ENCODE measurements around the gene TNIK. TPM values are rescaled to one million over a fixed set of nuclear protein-coding genes. Genes with fewer than 3 reads are reported as not detected.

TNIK gene
- total RNA-seq, 3 donors from 2014 or later, result 12.9 to 15.4 (median 13.5) TPM

DNA sequence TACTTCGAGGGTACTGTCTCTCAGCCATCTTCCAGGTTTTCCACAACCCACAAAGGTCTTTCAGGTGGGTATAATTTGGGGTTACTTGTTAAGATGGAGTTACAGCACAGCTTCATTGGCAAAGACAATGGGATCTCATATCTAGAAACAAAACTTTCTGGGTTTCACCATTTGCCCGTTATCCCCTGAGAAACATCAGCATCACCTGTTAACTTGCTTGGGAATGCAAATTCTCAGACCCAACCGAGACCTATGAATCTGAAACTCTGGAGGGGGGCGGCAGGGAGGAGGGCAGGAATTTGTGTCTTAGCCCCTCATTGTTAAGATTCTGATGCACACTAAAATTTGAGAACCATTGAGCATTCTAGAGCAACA is 176.4 kb downstream of the TNIK start:
- DNase-seq (no peak), ATAC-seq (no peak)
- Mint-ChIP-seq H3K4me3 (no peak overlapping the region), H3K27me3 (ENCODE audit: low read depth) (no peaks in the 10 kb centered on the region), H3K36me3 (ENCODE audit: insufficient read depth) (peaks cover 1% of the 10 kb centered on the region), H3K9me3 (no peaks in the 10 kb centered on the region), H3K4me1 (ENCODE audit: low read depth) (peaks cover 59% of the 10 kb centered on the region)

DNA sequence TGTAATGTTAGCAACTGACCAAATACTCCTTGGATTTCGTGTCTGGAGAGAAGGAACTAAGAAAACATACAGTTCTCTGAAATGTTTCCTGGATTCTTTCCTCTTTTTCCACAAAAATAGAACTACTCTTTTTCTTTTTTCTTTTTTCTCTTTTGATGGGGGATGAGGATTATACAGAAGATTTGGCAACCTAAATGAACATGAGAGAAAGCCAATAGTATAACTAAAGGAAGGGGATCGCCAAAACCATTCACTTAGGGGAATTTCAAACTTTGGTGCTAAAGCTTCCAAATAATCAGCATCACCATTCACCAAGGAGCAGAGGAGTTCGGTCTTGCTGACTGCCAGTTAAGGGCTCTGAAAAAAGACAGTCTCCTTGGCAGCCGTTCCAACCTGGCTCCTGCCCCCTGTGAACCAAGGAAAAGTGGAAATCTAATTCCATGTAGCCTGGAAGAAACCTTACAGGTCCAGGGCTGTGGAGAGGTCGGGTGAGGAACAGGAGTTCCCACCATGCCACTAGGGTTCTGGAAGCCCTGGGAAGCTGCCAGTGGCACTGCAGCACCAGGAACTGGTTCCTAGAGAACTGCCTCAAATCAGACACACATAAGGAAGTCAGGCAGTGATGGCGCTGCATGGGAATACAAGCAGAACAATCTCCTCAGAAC is 176.9 kb downstream of the TNIK start:
- DNase-seq (no peak), ATAC-seq (no peak)
- Mint-ChIP-seq H3K36me3 (ENCODE audit: insufficient read depth) (peaks cover 1% of the 10 kb centered on the region), H3K4me3 (no peak overlapping the region), H3K27me3 (ENCODE audit: low read depth) (no peaks in the 10 kb centered on the region), H3K9me3 (no peaks in the 10 kb centered on the region), H3K4me1 (ENCODE audit: low read depth) (peaks cover 61% of the 10 kb centered on the region)

DNA sequence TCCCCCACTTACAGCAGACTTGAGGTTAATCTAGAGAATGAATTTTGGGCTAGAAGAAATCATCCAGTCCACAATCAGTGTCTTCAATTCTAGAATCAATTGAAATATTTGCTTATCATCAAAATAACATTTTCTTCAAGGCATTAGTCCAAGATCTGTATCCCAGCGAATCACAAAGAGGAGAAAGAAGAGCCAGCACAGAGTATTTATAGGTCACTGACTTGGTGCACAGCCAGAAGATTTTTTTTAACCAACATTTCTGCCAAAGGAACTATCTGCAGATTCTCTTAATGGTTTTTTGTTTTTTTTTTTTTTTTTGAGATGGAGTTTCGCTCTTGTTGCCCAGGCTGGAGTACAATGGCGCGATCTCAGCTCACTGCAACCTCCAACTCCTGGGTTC is 178.2 kb downstream of the TNIK start:
- peaks cover 66% of the 10 kb centered on the region for H3K4me1 Mint-ChIP-seq (ENCODE audit: low read depth)
- no peaks in the 10 kb centered on the region for H3K27me3 Mint-ChIP-seq (ENCODE audit: low read depth)
- DNase-seq, result no peak
- ATAC-seq, result no peak
- no peak overlapping the region for H3K4me3 Mint-ChIP-seq
- H3K9me3 Mint-ChIP-seq, result no peaks in the 10 kb centered on the region
- peaks cover 1% of the 10 kb centered on the region for H3K36me3 Mint-ChIP-seq (ENCODE audit: insufficient read depth)

- Mint-ChIP-seq H3K9me3 (no peaks in the 10 kb centered on the region), H3K27me3 (ENCODE audit: low read depth) (no peaks in the 10 kb centered on the region), H3K4me3 (no peak overlapping the region), H3K36me3 (ENCODE audit: insufficient read depth) (peaks cover 1% of the 10 kb centered on the region), H3K4me1 (ENCODE audit: low read depth) (peaks cover 61% of the 10 kb centered on the region)
- DNase-seq (no peak), ATAC-seq (no peak)
These were observed 178.8 kb downstream of the TNIK start for GRCh38 chr3:171281256-171281992.

DNA sequence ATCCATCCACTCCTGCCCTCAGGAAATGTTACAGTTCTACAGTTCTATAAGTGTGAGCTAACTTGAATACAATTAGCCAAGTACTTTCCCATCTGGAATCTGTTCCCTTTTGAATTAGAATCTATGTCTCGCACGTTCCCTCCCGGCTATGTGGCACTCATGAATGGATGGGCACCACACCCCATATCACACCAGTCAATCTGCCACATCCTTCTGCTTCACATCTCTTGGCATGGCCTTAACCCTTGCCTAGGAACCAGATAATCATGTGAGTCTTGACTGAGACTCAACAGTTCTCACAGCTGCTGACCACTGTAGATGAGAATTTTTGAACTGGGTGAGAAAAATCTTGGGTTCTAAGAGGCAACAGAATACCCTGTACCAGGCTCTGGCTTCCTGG is 180.2 kb downstream of the TNIK start:
- Mint-ChIP-seq H3K36me3 (ENCODE audit: insufficient read depth) (peaks cover 8% of the 10 kb centered on the region), H3K27me3 (ENCODE audit: low read depth) (no peaks in the 10 kb centered on the region), H3K9me3 (peaks cover 3% of the 10 kb centered on the region), H3K4me1 (ENCODE audit: low read depth) (peaks cover 55% of the 10 kb centered on the region), H3K4me3 (no peak overlapping the region)
- DNase-seq (no peak), ATAC-seq (no peak)

DNA sequence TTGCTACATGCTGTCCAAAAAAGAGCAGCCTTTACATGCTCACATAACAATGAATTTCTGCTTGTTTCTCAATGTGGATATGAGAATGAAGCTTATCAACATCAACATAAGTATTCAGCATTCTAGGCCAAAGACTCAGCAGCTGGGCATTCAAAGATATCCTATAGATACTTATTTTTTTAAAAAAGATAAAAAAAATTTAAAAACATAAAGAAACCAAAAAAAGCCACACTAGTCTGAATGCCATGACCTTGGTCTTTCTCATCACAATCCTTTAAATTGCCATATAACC is 182.0 kb downstream of the TNIK start:
- peaks cover 55% of the 10 kb centered on the region for H3K4me1 Mint-ChIP-seq (ENCODE audit: low read depth)
- DNase-seq (no peak), ATAC-seq (no peak)
- H3K9me3 Mint-ChIP-seq, result peaks cover 4% of the 10 kb centered on the region
- H3K27me3 Mint-ChIP-seq (ENCODE audit: low read depth), result no peaks in the 10 kb centered on the region
- peaks cover 9% of the 10 kb centered on the region for H3K36me3 Mint-ChIP-seq (ENCODE audit: insufficient read depth)
- no peak overlapping the region for H3K4me3 Mint-ChIP-seq

GRCh38 chr3:171277456-171278298 is 182.5 kb downstream of the TNIK start:
- H3K9me3 Mint-ChIP-seq, result peaks cover 4% of the 10 kb centered on the region
- H3K36me3 Mint-ChIP-seq (ENCODE audit: insufficient read depth), result peaks cover 9% of the 10 kb centered on the region
- no peaks in the 10 kb centered on the region for H3K27me3 Mint-ChIP-seq (ENCODE audit: low read depth)
- H3K4me1 Mint-ChIP-seq (ENCODE audit: low read depth), result peaks cover 57% of the 10 kb centered on the region
- no peak for DNase-seq
- H3K4me3 Mint-ChIP-seq, result no peak overlapping the region
- ATAC-seq, result no peak

- Mint-ChIP-seq H3K4me3 (no peak overlapping the region), H3K36me3 (ENCODE audit: insufficient read depth) (peaks cover 10% of the 10 kb centered on the region), H3K27me3 (ENCODE audit: low read depth) (no peaks in the 10 kb centered on the region), H3K9me3 (peaks cover 4% of the 10 kb centered on the region), H3K4me1 (ENCODE audit: low read depth) (peaks cover 58% of the 10 kb centered on the region)
- DNase-seq (no peak), ATAC-seq (no peak)
These were observed 183.3 kb downstream of the TNIK start for GRCh38 chr3:171276923-171277322.

DNA sequence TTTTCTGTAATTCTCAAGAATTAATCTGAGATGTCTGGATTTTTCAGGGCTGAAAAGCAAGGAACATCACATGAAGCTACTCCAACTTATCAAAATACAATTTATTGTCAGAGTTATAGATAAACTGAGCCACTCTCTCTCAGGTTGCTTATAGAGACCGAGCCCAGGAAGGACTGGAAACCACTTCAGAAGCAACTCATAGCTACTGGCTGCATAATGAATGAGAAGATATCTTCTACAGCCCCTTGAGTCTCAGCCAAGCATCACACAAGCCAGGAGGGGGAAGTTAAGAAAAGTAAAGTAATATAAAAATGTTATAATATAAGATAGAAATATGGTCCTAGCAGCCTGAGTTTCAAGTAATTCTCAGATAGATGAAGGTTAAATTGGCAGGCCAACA is 186.0 kb downstream of the TNIK start:
- no peak for DNase-seq
- Mint-ChIP-seq H3K9me3 (peaks cover 4% of the 10 kb centered on the region), H3K36me3 (ENCODE audit: insufficient read depth) (peaks cover 10% of the 10 kb centered on the region), H3K4me1 (ENCODE audit: low read depth) (peaks cover 67% of the 10 kb centered on the region), H3K27me3 (ENCODE audit: low read depth) (no peaks in the 10 kb centered on the region), H3K4me3 (no peak overlapping the region)
- peak in 1 of 2 donors; percentile 46 for ATAC-seq

GRCh38 chr3:171270541-171270940 is 189.7 kb downstream of the TNIK start:
- Mint-ChIP-seq H3K36me3 (ENCODE audit: insufficient read depth) (peaks cover 8% of the 10 kb centered on the region), H3K4me3 (no peak overlapping the region), H3K27me3 (ENCODE audit: low read depth) (no peaks in the 10 kb centered on the region), H3K9me3 (peaks cover 4% of the 10 kb centered on the region), H3K4me1 (ENCODE audit: low read depth) (peaks cover 80% of the 10 kb centered on the region)
- DNase-seq (no peak), ATAC-seq (no peak)

DNA sequence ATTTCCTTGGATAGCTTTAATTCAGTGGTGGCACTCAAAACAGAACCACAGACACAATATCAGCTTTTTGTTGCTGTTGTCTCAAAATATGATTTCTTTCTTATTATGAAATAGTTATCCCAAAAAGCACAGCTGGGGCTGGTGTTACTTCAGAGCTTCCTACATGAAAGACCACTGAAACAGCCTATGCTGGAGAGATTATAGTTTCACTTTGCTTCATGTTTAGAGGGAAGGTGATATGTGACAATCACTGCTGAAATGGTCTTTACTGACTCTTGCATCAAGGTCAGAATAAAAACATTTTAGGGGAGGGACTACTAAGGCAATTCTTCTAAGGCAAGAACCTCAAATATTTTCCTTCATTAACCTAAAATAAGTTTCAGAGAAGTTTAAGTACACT is 190.7 kb downstream of the TNIK start:
- Mint-ChIP-seq H3K9me3 (no peaks in the 10 kb centered on the region), H3K27me3 (ENCODE audit: low read depth) (no peaks in the 10 kb centered on the region), H3K4me1 (ENCODE audit: low read depth) (peaks cover 82% of the 10 kb centered on the region), H3K36me3 (ENCODE audit: insufficient read depth) (peaks cover 4% of the 10 kb centered on the region), H3K4me3 (peak overlapping the region; percentile 63)
- DNase-seq, result no peak
- peak; percentile 52 to 59 for ATAC-seq

DNA sequence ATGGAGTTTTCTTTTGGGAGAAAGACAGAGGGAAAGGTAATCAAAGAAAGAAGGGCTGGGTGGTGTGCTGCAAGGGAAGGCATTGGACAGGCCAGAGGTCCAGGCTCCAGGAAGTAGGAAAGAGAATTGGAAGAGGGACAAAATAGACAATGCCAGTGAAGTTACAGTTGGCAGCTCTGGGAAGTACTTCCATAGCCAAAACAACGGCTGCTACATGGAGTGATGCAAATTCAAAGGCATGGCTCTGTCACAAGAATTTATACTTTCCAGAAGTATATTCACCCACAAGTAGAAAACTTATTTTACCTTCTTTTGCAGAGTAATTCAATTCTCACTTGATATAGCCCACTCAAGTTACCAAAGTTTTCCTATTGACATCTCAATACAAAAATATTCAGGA is 191.5 kb downstream of the TNIK start:
- DNase-seq, result no peak
- peaks cover 80% of the 10 kb centered on the region for H3K4me1 Mint-ChIP-seq (ENCODE audit: low read depth)
- H3K9me3 Mint-ChIP-seq, result no peaks in the 10 kb centered on the region
- H3K4me3 Mint-ChIP-seq, result no peak overlapping the region
- peaks cover 4% of the 10 kb centered on the region for H3K36me3 Mint-ChIP-seq (ENCODE audit: insufficient read depth)
- H3K27me3 Mint-ChIP-seq (ENCODE audit: low read depth), result no peaks in the 10 kb centered on the region
- ATAC-seq, result no peak

DNA sequence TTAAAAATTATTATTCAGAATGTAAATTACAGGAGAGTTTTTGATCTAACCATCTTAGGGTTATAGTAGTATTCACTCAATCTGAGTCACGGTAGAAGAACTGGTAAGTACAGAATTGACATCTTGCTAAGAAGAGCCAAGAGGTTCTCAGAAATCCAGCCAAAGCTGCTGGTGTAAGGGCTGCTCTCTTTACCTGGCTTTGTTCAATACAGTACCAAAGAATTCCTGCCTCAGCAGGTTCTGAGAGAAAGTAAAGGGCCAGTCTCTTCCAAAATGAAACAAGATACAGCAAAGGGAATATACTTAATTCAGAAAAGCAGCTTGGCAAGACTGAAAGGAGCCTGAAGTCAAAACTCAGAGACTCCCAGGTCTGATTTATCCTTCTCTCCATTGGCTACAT is 193.1 kb downstream of the TNIK start:
- Mint-ChIP-seq H3K27me3 (ENCODE audit: low read depth) (no peaks in the 10 kb centered on the region), H3K4me1 (ENCODE audit: low read depth) (peaks cover 80% of the 10 kb centered on the region), H3K9me3 (no peaks in the 10 kb centered on the region), H3K4me3 (no peak overlapping the region), H3K36me3 (ENCODE audit: insufficient read depth) (peaks cover 1% of the 10 kb centered on the region)
- ATAC-seq (peak; percentile 77 to 84), DNase-seq (no peak)

GRCh38 chr3:171266740-171267073 is 193.5 kb downstream of the TNIK start:
- H3K4me3 Mint-ChIP-seq, result no peak overlapping the region
- no peaks in the 10 kb centered on the region for H3K27me3 Mint-ChIP-seq (ENCODE audit: low read depth)
- DNase-seq, result no peak

More at GRCh38 chr3:171266740-171267073, 193.5 kb downstream of the TNIK start:
- peaks cover 1% of the 10 kb centered on the region for H3K36me3 Mint-ChIP-seq (ENCODE audit: insufficient read depth)
- peak in 1 of 2 donors; percentile 8 for ATAC-seq
- no peaks in the 10 kb centered on the region for H3K9me3 Mint-ChIP-seq
- peaks cover 84% of the 10 kb centered on the region for H3K4me1 Mint-ChIP-seq (ENCODE audit: low read depth)
